Astrocyte (in vitro differentiated cells and primary cell): ENCODE measurements around the gene PLCD3. TPM values are rescaled to one million over a fixed set of nuclear protein-coding genes. Genes with fewer than 3 reads are reported as not detected.

ENCODE experiments used
- DNase-seq: peaks from one replicate; pipeline ENCODE4 v3.0.0-alpha.2; 2010; ENCODE audit warnings: low read depth
- FAIRE-seq: peaks from 2 replicates; lab custom pipeline; 2011; peaks lifted over from hg19 to GRCh38; lab: Jason Lieb, UNC
- H2AFZ ChIP-seq: 2 replicates; pipeline ENCODE4 v1.6.0; 2012; ENCODE audit warnings: low read depth, low read length, inconsistent platforms
- H3K27ac ChIP-seq: 2 replicates; pipeline ENCODE4 v1.5.1; 2011; ENCODE audit warnings: low read depth, low read length, inconsistent platforms
- H3K27me3 ChIP-seq: 2 replicates; pipeline ENCODE4 v1.6.0; 2011; ENCODE audit warnings: low read length, inconsistent platforms; ENCODE audit not compliant: insufficient read depth
- H3K36me3 ChIP-seq: 2 replicates; pipeline ENCODE4 v1.5.1; 2011; ENCODE audit warnings: low read length, inconsistent platforms; ENCODE audit not compliant: insufficient read depth
- H3K4me1 ChIP-seq: 2 replicates; pipeline ENCODE4 v1.5.1; 2011; ENCODE audit warnings: low read length, inconsistent platforms; ENCODE audit not compliant: insufficient read depth
- H3K4me2 ChIP-seq: 2 replicates; pipeline ENCODE4 v1.6.0; 2012; ENCODE audit warnings: low read length, inconsistent platforms
- H3K4me3 ChIP-seq: 2 replicates; pipeline ENCODE4 v1.5.1; 2011; ENCODE audit warnings: low read depth, mild to moderate bottlenecking, low read length, inconsistent platforms; ENCODE audit not compliant: insufficient read depth
- H3K79me2 ChIP-seq: 2 replicates; pipeline ENCODE4 v1.6.0; 2012; ENCODE audit warnings: mild to moderate bottlenecking, low read length, inconsistent platforms; ENCODE audit not compliant: insufficient read depth
- H3K9ac ChIP-seq: 2 replicates; pipeline ENCODE4 v1.6.0; 2012; ENCODE audit warnings: mild to moderate bottlenecking, low read length, inconsistent platforms
- H3K9me3 ChIP-seq: 2 replicates; pipeline ENCODE4 v1.5.1; 2012; ENCODE audit warnings: low read depth, mild to moderate bottlenecking, low read length, inconsistent platforms; ENCODE audit not compliant: insufficient read depth
- H4K20me1 ChIP-seq: 2 replicates; pipeline ENCODE4 v1.6.0; 2012; ENCODE audit warnings: low read length, inconsistent platforms; ENCODE audit not compliant: insufficient read depth
- H3K27ac Mint-ChIP-seq: one replicate; pipeline ENCODE4 v1.8.0; 2021; ENCODE audit warnings: mild to moderate bottlenecking, mixed read lengths; ENCODE audit not compliant: unreplicated experiment
- H3K27me3 Mint-ChIP-seq: one replicate; pipeline ENCODE4 v1.8.0; 2021; ENCODE audit warnings: low read depth, mixed read lengths; ENCODE audit not compliant: unreplicated experiment
- H3K36me3 Mint-ChIP-seq: one replicate; pipeline ENCODE4 v1.8.0; 2021; ENCODE audit warnings: low read depth, mixed read lengths; ENCODE audit not compliant: unreplicated experiment
- H3K4me1 Mint-ChIP-seq: one replicate; pipeline ENCODE4 v1.8.0; 2021; ENCODE audit warnings: low read depth, mixed read lengths; ENCODE audit not compliant: unreplicated experiment
- H3K4me3 Mint-ChIP-seq: one replicate; pipeline ENCODE4 v1.8.0; 2021; ENCODE audit warnings: mild to moderate bottlenecking, moderate library complexity, mixed read lengths; ENCODE audit not compliant: unreplicated experiment
- H3K9me3 Mint-ChIP-seq: one replicate; pipeline ENCODE4 v1.8.0; 2021; ENCODE audit warnings: mild to moderate bottlenecking, mixed read lengths; ENCODE audit not compliant: unreplicated experiment
- CTCF ChIP-seq: IDR thresholded peaks from 2 replicates; pipeline ENCODE4 v1.5.1; 2011; ENCODE audit warnings: low read depth, mild to moderate bottlenecking, inconsistent platforms, low read length, moderate library complexity; ENCODE audit not compliant: insufficient read depth
- EZH2 ChIP-seq: IDR thresholded peaks from 2 replicates; pipeline ENCODE4 v1.6.1; 2012; ENCODE audit warnings: mild to moderate bottlenecking, low read length, inconsistent platforms; ENCODE audit not compliant: insufficient read depth
- total RNA-seq: library from RNA; stranded (reverse); gene quantifications from 2 replicates; pipeline ENCODE4 v1.2.1, GENCODE V29; 2021

PLCD3 gene
- total RNA-seq, 1 donor from 2014 or later = 92.0 TPM

- Histone ChIP-seq H3K27ac (no peak overlapping the region), H3K79me2 (peaks cover 15% of the 10 kb centered on the region), H3K4me1 (peaks cover 9% of the 10 kb centered on the region), H3K4me2 (peak overlapping the region; percentile 36), H3K27me3 (no peaks in the 10 kb centered on the region), H3K9me3 (no peaks in the 10 kb centered on the region), H4K20me1 (no peaks in the 10 kb centered on the region), H3K36me3 (no peaks in the 10 kb centered on the region), H2AFZ (no peak overlapping the region), H3K4me3 (no peak overlapping the region), H3K9ac (no peak overlapping the region)
- Mint-ChIP-seq H3K4me1 (peaks cover 11% of the 10 kb centered on the region), H3K27me3 (no peaks in the 10 kb centered on the region), H3K9me3 (no peaks in the 10 kb centered on the region), H3K36me3 (peaks cover 10% of the 10 kb centered on the region), H3K4me3 (peak overlapping the region; percentile 69), H3K27ac (peak overlapping the region; percentile 59)
- no peak for TF ChIP-seq EZH2
- TF ChIP-seq CTCF = no peak
- FAIRE-seq = no peak
- DNase-seq = no peak
These were observed 32.5 kb upstream of the PLCD3 start for GRCh38 chr17:45164734-45165269.

- no peak for DNase-seq
- peaks cover 36% of the 10 kb centered on the region for H3K79me2 ChIP-seq
- peaks cover 6% of the 10 kb centered on the region for H4K20me1 ChIP-seq
- H3K9me3 Mint-ChIP-seq = no peaks in the 10 kb centered on the region
- H3K4me3 Mint-ChIP-seq = peak overlapping the region; percentile 96
- peak overlapping the region; percentile 58 for H2AFZ ChIP-seq
- peaks cover 18% of the 10 kb centered on the region for H3K4me1 ChIP-seq
- H3K27me3 Mint-ChIP-seq = no peaks in the 10 kb centered on the region
- H3K36me3 ChIP-seq = no peaks in the 10 kb centered on the region
- no peaks in the 10 kb centered on the region for H3K9me3 ChIP-seq
- no peak for TF ChIP-seq EZH2
- no peak for TF ChIP-seq CTCF
- H3K4me3 ChIP-seq = peak overlapping the region; percentile 13
- H3K36me3 Mint-ChIP-seq = peaks cover 4% of the 10 kb centered on the region
- no peak overlapping the region for H3K27ac Mint-ChIP-seq
- peaks cover 20% of the 10 kb centered on the region for H3K4me1 Mint-ChIP-seq
- H3K27me3 ChIP-seq = no peaks in the 10 kb centered on the region
- H3K9ac ChIP-seq = no peak overlapping the region
- FAIRE-seq = no peak
- H3K4me2 ChIP-seq = peak overlapping the region; percentile 80
- H3K27ac ChIP-seq = no peak overlapping the region
These were observed 29.8 kb upstream of the PLCD3 start for GRCh38 chr17:45162025-45162687.
